Measurements from ENCODE around the gene TMEM272.

Gene TMEM272

DNA sequence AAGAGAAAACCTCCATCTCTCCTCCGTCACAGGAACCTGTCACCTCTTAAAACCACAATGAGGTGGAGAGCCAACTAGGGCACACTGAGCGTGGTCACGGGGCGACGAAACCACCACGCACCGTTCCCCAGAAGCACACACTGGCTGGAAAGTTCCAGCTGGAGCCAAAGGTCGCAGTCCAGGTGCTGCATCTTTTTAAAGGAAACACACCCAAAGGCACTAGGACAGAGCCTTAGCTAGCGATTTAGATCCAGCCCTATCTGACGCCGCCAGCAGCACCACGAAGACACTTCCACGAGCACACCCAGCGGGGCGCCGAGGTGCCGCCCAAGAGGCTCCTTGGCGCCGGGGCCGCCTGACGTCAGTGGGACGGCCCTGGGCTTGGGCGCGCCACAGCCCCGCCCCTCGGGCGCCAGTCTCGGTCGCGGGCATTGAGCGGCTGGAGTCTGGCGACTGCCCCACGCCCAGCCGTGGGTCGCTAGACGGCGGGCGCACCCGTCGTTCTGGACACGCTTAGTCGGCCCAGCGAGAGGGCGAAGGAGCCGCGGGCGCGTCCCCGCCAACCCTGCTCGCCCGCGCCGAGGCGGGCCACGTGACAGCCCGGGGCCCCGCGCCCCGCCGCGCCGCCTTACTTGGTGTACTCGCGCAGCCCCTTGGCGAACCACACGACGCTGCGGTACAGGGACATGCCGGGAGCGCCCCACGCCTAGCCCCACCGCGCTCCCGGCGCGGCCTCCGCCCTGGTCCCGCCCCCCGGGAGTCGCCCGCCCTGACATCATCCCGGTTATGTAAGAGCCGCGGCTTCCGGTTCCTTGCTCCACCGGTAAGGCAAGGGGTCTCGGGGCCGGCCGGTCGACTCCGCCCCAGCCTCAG lies 41.3 kb downstream of the TMEM272 start, which contains the start of gene DHRS12:
TSS of gene DHRS12 (minus strand) at position 742 of the 873 bp plus-strand sequence. CDS start 4,504 bp downstream, outside the sequence.
- peak; percentile 83 to 86 for DNase-seq

DNA sequence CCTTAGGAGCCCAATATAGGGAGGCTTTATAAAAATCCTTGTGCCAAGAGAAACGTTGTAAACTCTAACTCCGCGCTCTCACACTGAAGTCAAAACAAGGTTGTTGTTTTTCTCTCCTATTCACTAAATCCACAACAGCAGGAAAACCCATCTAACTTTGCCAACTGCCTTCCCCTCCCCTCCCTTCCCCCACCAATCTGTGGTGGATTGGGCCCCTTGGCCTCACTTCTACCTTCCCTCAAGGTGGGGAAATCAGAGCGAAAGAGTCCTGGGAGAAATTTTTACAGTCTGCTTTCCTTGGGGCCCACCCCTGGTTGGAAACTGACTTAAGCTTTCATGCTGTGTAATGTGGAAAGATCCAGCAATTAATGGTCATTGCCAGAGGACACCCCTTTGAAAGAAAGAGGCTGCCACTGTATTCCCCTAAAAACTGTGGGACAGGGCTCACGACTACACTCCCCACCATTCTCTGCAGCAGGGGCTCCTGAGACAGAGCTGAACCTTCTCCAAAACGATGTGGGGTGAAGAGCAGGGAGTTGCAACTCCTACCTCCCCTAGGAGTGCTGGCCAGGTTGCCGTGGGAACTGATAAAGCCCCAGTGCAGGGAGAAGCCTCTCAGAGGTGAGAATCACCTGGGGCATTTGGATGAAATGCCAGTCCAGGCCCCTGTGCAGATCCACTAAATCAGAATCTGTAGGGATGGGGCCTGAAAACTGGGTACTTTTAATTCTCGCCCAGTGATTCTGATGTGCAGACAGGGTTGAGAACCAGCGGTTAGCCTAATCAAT lies 42.2 kb downstream of the TMEM272 start:
- DNase-seq: no peak

DNA sequence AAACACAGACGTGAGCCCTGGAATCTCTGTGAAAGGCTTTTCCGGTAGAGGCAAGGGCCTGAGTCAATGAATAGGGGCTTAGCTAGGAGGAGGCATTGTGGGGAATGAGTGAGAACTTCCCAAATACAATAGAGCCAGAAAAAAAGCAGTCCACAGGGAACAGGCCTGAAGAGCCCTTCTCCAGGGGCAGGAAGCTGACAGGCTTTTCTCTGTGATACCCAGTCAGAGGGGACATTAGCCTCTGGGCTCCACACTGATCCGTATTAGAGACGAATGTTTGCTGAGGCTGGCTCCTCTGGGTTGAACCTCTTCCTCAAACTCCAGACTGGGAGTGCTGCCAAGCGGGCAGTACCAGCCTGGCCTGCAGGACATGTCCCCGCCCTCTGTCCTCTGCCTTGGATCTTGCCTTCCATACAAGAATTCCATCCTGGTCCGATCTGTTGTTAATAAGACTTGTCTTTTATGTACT lies 43.3 kb downstream of the TMEM272 start:
- no peak for DNase-seq

DNA sequence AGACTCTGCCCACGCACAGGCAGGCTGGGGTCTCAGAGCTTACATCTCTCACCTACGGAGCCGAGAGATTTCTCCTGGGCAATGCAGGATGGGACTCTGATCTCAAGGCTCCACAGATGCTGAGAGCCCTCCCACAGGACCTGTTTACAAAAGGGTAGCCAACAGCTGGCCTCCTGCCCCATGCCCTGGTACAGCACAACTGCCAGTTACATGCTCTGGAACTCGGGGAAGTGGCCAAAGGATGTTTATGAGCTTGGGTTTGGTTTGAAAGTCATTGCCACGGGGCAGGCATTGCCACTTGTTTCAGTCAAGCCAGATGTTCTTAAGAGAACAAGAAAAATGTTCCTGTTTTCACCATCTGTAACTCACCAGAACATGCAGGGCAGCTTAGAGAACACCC lies 44.5 kb downstream of the TMEM272 start:
- DNase-seq: no peak

DNA sequence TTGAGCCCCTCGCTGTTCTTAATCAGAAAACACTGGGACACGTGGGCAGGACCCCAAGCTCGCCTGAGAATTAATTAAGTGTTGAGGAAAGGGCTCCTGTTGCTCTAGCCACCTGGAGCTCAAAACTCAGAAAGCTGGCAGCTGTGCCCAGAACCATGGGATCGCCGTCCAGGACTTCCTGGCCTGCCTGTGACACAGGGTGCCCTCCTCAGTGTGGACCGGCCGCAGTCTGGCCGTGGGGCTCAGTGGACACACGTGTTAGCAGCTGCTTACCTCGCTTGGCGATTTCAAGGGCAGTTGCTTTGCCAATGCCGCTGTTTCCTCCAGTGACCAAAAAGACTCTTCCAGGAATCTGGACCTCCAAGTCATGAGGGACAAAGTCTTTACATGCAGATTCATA lies 45.7 kb downstream of the TMEM272 start:
- DNase-seq: no peak

DNA sequence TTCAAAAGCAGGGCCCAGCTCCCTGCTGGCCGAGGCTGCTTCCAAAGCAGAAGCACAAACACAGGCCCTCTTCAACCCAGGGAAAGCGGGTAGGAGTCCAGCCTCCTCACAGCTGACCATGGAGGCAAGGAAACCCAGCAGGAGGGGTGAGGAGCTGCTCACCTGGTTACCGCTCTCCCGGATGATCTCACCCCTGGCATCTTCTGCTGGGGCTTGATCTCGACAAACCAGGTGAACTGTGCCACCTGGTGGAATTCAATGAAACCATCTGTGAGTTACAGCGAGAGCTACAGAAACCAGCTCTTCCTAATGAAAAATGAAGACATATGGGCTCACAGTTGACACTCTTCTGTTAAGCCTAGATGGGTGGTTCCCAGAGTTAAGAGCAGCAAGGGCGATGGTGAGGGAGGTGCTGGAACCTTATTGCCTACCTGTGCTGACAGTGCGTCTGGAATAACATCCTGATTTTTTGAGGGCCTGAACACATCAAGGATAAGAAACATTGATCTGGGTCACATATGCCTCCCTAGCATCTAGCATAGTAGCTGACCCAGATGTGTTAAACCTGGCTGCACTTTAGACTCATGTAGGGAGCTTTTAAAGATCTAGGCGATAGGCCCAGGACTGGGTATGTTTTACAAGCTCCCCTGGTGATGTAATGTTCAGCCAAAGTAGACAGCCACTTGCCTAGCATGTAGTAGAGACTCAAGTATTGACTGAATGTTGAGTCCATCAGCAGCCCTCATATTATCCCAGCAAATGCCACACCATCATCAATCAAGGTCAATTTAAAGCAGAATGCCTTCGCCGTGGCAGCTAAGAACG lies 47.1 kb downstream of the TMEM272 start:
- DNase-seq: peak; percentile 51 to 66

DNA sequence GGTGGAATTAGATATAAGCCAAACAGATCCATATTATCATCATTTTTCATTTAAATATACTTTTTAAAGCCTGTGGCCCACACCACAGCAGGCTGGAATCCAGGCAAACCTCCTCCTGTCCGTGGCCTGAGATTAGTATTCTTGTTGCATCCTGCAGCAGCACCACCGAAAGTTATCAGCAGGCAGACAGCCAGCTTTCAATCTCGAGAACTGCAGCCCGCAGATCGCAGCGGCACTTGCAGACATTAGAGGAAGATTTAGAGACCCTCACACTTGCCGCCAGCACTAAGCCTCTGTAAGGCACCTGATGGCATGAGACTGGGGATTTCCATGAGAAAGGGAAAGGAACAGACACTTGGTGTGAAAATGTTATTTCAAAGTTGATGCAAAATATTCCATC lies 48.4 kb downstream of the TMEM272 start:
- no peak for DNase-seq

DNA sequence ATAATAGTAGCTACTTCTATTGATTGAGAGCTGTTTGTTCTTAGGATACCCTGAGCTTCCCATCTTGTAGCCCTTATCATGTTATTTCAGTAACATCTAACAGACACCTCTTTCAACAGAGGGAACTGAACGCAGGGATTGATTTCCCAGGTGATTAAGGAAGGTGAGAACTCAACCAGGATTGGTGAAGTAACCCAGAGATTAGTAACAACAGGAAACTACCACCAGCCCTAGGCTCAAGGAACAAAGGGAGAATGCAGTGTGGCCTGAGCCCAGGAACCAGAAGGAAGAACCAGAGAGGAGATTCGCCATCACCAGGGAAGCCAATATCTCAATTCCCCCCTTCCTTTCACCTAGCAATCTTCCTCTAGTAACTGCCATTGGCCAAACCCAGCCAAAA lies 49.6 kb downstream of the TMEM272 start:
- DNase-seq: no peak

DNA sequence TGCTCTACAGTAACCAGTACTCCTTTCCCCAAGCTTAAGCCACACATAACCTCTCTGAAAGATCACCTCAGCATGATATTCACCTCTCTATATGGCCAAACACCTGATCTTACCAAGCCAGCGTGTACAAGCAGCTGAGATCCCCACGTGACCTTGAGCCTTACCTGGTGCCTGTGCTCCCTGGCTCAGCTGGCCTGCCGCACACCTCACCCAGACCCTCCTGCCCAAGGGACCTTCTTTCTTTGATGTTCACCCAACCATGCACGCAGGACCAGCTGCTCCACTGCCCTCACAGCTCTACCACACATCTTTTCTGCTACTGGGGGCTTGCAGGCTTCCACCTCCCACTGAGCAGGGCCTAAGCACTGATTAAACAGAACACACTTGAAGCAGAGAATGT lies 50.0 kb downstream of the TMEM272 start:
- no peak for DNase-seq

DNA sequence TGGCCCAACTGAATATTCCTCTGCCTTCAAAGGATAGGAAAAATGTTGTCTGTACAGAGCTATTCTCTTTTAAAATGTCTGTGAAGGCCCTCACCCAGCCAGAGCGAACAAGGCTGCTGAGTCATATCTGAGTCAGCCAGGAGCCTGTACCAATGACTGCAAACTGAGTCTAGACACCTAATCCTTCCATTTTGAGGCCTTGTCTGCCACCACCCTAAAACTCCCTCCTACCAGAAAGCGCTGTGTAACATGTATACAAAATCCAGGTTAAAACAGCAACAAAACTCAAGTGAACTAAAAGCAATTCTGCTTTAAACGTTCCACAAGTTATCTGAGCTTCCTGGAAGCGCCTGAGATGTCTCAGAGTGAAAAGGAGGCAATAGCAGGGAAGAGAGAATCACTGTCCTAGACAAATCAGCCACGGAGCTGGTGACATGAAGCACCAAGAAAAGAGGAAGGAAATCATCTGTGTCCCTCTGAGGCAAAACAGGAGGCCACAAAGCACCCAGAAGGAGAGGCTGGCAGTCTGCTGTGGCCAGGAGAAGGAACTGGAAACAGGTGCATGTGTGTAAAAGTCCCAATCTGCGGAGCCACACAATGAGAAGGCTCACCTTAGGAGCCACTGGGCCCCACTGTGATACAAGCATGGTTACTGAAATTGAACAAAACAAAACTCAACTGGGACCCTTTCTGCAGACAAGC lies 51.3 kb downstream of the TMEM272 start:
- DNase-seq: peak; percentile 63 to 66

DNA sequence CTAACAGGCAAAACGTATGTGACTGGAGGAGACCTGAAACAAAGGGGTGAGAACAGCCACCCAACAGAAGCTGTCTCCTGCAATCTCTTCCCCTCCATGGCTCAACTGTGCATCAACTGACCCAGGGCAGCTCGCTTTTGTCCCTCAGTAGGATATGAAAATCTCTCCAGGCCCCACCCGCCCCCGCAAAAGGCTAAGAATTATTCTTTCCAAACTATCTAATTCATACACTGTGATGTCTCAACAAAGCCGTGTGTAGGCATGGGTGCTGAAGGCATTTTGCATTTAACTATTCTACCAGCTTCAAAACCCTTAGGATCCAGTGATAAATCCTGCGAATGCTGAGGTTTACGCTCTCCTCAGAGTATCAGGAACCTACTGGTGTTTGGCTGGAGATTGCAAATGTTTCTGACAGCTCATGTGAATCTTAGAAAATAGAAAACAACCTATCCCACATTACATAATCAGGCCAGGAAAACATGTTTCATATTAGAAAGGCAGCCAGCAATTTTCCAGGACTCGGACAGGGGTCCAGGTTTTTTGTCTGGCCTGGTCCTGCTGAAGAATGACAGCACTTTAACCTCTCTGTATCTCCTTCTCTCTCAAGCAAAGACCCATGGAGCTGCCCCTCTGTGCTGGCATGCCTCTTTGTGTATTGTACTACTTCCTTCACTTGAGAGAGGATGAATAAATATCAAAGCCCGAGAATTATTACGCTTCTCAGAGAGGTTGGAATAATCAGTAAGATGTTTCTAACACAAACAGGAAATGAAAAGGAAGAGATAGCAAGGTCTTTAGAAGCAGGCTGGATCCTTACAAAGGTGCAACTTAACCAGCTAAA lies 58.3 kb downstream of the TMEM272 start:
- no peak for DNase-seq

DNA sequence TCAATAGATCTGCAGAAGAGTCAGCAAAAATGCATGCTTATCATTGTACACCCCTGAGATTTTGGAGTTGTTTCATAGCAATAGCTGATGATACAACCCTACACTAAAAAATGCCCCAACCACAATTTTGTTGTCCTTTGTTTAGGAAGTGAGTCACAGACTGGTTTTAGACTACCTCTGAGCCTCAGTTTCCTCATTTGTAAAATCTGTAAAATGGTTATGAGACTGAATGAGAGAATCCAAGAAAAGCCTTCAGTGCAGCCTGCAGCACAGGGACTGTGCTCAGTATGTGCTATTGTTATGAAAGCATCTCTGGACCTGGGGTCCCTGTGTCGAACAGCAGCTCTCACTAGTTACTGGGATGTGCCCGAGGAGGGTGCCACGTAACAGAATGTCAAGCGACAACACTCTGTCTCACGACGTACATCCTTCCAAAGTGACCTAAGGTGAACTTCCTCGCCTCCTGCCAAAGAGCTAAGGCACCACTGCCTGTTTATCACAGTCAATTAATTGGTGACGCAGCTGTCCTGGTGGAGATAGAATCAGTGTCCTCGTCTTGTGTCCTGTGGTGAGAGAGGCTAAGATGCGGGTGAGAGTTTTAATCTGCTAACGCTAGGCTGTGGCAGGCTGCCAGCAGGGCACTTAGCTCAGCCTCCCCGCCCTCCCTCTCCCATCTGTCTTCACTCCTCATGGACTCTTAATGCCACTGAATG lies 59.1 kb downstream of the TMEM272 start:
- DNase-seq: no peak

DNA sequence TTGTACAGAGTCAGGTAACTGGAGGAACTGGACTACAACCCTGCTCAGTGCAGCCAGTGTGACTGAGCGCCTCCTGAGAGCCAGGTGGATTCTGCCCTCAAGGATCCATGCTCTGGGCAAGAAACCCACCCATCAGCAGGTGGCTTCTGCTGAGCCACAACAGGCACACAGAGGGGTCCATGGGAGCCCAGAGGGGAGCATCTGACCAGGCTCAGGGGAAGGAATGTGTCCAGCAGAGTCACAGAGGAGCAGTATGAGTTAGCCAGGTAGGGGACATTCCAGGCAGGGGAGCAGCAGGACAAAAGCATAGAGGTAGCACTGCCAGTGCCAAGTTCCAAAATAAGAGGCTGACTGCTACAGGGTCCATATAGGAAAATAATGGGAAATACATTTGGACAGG lies 60.9 kb downstream of the TMEM272 start:
- no peak for DNase-seq

DNA sequence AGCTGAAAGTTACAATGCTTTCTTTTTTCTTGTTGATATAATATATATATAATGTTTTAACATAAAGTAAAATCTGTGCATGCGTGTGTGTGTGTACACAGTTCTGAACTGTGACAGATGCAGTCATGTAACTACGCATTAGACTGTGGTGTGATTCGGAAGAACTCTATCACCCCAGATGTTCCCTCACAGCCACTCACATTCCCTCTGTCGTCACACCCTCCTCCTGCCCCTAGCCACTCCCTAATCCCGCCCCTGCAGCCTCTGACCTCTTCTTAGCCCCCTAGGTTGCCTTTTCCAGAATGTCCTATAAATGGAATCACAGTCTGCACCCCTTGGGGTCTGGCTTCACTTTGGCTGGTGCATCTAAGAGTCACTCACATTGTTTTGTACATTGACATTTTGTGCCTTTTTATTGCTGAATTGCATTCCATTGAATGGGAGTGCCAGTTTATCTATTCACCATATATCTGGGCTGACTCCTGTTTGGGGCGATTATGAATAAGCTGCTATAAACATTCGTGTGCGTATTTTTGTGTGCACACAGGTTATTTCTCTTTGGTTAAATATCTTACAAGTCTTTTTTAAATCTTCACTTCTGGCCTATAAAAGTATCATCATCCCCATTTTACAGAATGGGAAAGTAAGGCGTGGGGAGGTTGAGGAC lies 61.4 kb downstream of the TMEM272 start:
- no peak for DNase-seq

DNA sequence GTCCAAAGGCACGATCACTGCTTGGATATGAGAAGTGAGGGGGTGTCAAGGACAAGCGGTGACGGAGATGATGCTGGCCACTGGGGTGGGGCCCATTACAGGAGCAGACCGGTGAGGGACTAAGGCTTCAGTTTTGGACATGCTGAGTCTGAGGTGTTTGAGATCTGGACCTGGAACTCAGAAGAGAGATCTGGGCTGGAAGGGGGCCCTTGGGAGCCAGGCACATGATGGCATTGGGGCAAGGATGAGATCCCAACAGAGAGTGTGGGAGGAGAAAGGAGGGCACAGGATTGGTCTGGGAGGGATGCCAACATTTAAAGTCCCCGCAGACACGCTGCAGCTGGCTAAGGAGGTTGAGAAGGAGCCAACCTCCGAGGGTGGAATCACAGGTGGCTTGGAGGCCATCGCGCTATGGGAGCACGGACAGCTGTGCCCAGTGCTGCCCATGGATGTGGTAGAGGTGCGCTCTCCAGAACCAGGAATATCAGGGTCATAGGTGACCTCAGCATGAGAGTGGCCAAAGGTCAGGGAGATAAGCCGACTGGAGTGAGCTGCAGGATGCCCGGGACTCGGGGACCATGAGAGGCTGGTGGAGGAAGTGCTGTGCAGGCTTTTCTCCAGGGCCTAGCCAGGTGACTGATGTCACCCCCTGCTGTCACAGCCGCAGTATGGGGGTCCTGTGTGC lies 62.8 kb downstream of the TMEM272 start:
- no peak for DNase-seq

DNA sequence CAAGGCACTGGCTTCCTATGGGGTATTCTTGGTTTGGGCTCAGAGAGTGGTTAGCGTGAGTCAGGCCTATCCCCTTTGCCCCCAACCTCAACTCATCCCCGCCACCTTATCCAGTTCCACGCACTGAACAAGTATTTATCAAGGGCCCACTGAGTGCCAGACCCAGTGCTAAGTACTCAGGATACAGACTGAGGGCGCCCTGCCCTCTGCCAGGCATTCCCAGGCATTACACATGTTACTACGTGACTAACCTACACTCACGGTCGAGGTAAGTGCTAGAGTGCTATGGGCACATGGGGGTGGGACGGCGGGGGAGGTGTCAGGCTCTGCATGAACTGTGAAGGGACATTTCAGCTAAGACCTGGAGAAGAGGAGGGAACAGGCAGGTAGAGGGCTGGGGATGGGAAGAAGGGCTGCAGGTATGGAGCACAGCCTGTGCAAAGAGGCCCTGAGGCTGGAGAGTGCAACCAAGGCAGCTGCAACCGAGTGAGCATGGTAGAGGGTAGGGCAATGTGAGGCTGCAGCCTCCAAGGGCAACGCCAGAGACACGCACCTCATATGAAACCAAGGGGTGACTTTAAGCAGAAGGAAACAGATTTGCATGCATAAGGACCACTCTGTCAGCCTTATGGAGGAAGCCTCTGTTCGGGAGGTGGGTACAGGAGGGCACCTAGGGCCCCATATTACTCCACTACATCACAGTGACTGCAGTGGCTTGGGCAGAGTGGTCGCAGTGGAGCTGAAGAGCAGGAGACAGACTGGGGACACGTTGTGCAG lies 63.5 kb downstream of the TMEM272 start:
- DNase-seq: no peak

DNA sequence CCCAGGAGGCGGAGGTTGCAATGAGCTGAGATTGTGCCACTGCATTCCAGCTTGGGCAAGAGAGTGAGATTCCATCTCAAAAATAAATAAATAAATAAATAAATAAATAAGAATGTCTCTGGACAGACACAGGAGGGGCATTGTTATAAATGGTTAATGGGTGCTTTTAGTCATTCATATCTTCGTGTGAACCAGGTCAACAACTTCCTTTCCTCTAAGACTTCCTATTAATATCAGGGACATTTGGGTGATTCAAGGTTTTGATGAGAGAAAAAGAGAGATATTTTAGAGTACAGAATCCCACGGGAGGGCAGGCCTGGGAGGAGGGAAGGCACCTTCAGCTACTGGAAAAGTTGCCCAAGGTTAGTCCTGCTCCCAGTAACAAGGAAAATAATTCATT lies 64.9 kb downstream of the TMEM272 start:
- DNase-seq: no peak

DNA sequence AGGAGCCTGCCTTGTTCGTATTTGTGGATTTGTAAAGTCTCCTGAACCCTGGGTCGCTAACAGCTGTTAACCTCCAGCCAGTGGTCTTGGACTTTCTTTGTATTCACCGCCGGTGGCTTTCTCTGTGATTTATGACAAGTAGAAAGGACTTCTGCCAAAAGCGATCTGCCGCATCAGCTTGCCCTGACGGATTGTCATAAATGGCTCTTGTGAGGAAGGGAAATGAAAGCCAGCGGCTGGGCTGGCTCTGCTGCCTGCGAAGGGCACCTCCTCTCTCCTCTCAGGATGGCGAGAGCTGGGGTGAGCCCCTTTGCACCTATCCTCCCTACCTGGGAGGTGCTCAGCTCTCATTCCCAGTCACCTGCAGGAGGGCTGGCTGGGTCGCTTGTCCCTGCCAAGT lies 66.6 kb downstream of the TMEM272 start:
- DNase-seq: no peak

DNA sequence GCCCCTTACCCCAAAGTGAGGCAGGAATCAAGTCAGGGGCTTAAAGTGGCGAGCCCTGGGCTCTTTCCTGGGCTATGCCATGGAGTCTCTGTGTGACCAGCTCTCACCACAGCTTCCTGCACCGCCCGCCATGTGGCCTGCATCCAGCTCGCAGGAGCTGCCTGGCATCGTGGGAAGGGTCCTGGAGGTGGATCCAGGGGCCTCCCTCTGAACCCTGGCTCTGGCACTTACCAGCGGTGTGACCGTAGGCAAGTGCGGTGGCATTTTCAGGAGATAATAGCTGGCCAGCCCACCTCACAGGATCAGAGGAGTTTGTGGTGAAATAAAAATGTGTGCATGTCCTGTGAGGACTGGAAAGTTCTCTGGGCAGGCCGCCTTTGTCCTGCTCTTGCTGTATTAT lies 67.1 kb downstream of the TMEM272 start:
- DNase-seq: no peak
